Stimulated activated CD4-positive, alpha-beta T cell treated with anti-CD3 and anti-CD28 coated beads, TNF-alpha, amount 100 ng/mL, for 24 hours (primary cell): ENCODE measurements around the gene SFSWAP.
"Not testable (repeated sequence)": the region's sequence is repeated elsewhere in the genome, so short reads cannot be mapped to it uniquely, and the experiment has no call there.

Experiments used
- DNase-seq, 3 experiments: peaks; one replicate each; pipeline ENCODE4 v3.0.0-alpha.2; 2020; ENCODE audit warnings: low read depth in 3 of 3

Gene SFSWAP

GRCh38 chr12:131710464-131711457 lies at the start of gene SFSWAP:
SFSWAP (plus strand) TSS chr12:131711090; CDS start chr12:131711230, 140 bp downstream.
- DNase-seq: peak; percentile 57 to 75 (median 59)

DNA sequence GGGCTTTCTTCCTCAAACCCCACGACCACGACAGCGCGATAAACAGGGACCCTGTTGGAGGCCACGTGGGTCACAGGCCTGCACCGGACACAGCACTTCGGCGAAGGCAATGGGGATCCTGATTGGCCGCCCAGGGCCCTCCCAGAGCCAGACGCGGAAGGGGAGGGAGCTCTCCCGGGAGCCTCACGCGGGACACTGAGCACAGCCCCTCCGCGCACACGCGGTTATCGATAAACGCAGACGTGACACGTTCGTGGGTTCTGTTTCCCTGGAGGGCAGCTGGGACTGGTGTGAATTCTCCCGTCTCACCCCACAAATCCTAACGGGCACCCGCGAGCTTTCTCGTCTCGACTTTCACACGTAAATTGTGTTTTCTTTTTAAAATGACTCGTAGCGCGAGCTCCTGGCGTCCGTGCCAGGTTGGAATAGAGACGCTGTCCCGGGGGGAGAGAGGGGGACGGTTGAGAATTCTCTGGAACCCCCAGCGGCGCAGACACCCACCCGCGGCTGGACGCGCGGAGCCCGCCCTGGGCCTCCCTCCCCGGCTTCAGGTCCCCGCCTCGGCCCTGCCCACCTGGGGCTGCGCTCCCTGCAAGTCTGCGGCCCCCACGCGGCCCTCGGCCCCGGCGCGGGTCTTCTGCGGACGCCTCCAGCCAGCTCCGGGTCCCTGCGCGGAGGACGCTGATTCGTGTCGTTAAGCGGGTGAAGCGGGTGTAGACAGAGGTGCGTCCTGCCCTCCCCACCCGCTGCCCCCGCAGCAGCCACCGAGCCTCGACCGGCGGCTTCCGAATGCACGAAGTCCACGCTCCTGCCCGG lies 49.5 kb upstream of the SFSWAP start:
- not testable (repeated sequence) for DNase-seq

GRCh38 chr12:131661986-131662288 lies 49.0 kb upstream of the SFSWAP start:
- not testable (repeated sequence) for DNase-seq

GRCh38 chr12:131662346-131662745 lies 48.5 kb upstream of the SFSWAP start:
- DNase-seq: not testable (repeated sequence)

DNA sequence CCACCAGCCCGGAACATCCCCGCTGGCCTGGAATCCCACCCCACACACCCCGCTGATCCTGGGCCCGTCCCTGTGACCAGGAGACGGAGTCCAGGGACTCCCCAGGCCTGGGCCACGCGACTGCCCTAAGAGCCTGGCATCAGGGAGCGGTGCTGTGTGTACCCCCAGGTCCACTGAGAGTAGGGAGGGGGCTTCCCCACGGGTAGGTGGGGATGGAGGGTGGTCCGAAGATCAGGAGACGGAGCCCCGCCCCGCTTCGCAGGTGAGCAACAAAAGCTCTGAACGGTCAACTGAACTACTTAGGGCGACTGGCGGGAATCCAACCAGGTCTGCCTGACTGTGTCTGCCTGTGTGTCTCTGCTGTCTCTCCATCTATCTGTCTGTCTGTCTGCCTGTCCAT lies 45.2 kb upstream of the SFSWAP start:
- DNase-seq: not testable (repeated sequence)

DNA sequence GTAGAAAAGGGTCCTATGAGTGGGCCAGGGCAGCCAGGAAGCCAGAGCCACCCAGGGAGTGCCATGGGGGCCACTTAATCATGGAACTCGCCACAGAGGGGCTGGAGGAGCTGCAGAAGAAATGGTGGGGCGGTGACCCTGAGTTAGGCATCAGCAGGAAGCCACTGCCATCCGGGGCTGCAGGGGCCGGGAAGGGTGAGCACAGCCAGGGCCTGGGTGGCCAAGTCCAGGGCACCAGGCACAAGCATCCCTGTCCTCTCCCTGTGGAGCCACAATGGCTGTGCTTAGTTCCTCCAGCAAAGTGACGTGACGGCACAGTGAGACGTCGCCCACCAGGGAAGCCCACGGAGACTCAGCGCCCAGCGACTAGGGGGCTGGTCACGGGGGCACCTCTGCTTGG lies 44.4 kb upstream of the SFSWAP start:
- not testable (repeated sequence) for DNase-seq

DNA sequence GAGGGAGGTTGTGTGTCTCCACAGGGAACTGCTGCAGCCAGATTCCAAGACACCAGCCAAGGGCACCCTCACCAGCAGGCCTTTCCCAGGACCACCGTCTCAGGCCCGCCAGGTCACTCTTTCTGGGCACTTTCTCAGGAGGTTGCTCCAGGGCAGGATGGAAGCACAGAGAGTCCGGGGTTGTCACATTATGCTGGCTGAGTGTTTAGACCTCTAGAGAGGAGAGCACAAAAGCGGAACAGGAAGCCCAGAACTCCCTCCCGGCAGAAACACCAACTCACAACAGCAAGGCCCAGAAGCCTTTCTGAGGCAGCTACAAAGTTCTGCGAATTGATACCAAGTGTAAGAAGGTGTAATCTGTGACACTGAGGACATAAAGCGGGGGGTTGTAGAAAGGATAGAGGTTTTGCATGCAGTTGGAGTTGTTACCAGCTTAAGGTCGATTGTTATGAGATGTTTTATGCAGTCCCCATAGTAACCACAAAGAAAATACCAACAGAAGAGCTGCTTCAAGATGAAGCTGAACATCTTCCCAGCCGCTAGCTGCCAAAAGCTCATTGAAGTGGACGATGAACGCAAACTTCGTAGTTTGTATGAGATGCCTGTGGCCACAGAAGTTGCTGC lies 43.8 kb upstream of the SFSWAP start:
- not testable (repeated sequence) for DNase-seq

DNA sequence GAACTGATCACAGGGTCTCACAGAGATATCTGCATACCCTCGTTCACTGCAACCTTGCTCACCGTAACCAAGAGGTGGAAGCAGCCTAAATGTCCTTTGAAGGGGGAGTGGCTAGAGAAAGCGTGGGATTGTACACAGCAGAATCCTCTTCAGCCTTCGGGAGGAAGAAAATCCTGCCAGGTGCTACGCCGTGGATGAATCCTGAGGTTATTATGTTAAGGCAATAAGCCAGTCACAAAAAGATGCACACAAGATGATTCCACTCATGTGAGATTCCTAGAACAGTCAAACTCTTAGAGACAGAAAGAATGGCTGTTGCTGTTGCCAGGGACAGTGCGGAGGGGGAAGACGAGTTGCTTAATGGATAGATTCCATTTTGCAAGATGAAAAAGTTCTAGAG lies 39.6 kb upstream of the SFSWAP start:
- no peak for DNase-seq

DNA sequence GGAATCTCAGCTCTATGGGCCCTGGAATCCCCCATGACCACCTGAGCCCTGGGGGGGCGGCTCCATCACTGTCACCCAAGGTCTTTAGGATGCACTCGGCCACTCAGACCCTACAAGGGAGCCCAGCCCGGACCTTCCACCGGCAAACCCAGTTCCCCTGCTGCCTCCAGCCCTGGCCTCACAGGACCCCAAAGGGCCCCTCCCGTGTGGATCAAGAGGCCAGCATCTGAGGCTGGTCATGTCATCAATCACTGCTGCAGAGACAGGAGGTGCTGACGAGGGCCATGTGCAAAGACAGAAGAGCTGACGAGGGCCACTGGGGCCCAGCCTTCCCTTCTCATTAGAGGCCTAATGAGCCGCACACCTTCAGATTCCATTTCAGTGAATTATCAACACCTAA lies 39.0 kb upstream of the SFSWAP start:
- no peak for DNase-seq

DNA sequence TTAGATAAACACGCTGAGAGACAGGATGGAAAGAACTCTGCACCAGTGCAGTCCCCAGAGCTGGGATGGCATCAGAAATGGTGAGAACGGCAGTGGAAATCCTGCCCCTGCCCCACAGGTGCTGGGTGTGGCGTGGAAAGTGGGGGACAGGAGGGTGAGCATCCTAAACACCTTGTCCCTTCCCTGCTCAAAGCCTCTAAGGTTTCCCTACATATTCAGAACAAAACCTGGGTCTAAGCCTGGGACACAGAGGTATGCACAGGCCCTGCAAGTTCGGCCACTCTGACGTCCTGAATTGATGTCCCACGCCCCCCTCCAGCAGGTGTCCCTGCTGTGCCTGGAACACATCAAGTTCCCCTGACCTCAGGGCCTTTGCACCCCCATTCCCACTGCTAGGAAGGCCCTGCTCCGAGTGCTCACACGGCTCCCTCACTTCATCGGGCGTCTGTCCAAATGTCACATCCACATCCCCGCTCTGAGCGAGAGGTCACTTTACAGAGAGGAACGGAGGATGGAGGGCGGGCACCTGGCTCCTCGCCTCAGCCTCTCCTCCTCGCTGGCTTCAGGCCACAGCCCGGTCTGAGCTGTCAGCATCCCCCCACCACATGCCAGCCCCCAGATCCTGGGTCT lies 38.5 kb upstream of the SFSWAP start:
- DNase-seq: no peak

GRCh38 chr12:131672941-131673887 lies 37.7 kb upstream of the SFSWAP start:
- no peak for DNase-seq

GRCh38 chr12:131673888-131674257 lies 37.0 kb upstream of the SFSWAP start:
- no peak for DNase-seq

DNA sequence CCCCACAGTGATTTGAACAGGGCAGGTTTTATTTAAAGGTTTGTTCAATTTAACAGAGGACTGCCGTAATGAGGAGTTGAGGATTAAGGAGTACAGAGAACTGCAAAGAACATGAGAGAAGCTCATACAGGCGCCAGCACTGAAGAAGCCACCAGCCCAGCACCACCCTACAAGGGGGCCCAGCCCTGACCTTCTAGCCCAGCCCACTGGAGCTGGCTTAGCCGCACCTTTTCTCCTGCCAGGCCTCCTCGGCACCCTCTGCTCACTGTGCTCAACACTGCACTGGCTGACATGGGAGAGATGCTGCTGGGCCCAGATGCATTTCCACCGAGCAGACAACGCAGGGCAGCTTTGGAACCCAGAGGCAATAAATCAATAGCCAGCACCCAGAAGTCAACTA lies 36.5 kb upstream of the SFSWAP start:
- no peak for DNase-seq

DNA sequence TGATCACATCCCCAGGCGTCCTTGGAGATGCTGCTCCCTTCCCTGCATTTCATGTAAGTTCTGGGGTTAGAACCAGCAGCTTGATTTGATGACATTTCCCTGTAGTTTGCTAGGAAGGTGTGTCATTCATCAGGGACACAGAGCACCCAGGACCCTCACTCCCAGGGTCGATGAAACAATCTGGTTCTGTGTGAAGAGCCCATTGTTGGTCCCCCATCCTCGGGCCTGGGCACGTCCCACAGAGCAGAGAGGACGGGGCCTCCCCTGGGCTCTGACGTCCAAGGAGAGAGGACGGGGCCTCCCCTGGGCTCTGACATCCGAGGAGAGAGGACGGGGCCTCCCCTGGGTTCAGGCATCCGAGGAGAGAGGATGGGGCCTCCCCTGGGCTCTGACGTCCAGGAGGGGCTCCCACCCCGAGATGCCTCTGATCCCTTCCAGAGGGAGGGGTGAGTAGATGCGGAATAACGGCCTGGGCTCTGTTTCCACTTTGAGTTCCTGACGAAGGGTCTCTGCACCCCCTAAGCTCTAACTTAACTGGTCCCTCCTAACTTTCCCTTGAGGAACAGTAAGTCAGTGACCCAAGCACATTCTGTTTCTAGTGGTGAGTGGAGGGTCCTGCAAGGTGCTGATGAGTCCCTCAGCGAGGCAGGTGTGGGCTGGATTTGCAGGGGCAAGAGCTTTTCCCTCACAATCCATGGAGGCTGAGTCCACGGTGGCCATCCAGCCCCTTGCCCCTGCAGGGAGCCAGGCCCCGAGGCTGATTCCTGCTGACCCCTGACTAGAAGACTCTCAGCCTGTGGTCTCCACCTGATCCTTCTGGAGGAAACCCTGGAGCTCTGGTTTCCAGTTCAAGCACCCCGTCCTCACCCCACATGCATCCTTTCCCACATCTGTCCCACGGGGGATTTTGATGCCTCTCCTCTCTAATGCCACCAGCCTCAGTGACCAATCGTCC lies 35.5 kb upstream of the SFSWAP start:
- DNase-seq: no peak

GRCh38 chr12:131676544-131676943 lies 34.3 kb upstream of the SFSWAP start:
- no peak for DNase-seq

- DNase-seq: not testable (repeated sequence)
Observed at GRCh38 chr12:131677067-131677466, 33.8 kb upstream of the SFSWAP start.

DNA sequence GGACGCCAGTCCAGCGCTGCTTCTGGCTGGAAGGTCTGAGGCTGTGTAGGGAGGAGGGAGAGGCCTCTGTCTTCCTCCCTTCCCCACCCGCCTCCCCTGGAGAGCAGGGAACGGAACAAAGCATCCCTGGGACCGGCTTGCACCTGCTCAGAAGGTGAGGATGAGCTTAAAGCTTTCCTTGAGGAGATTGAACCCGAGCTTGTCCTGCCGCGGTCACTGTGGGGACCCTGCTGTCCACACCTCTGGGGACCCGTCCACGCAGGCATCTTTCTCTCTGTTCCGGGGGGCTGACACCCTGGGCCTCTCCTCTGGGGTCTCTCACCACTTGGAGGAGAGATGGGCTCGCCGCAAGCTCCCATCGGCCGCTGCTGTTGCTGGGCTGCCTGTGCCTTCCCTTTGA lies 33.2 kb upstream of the SFSWAP start:
- no peak for DNase-seq

GRCh38 chr12:131678389-131679181 lies 32.3 kb upstream of the SFSWAP start:
- DNase-seq: not testable (repeated sequence)

GRCh38 chr12:131679186-131679585 lies 31.7 kb upstream of the SFSWAP start:
- DNase-seq: not testable (repeated sequence)
